GM23248 (cell line): ENCODE results near the gene TMEM14A. TPM values are rescaled to one million over a fixed set of nuclear protein-coding genes. Genes with fewer than 3 reads are reported as not detected.

Experiments used
- DNase-seq: peaks from one replicate; pipeline ENCODE4 v3.0.0-alpha.2; 2015
- H2AFZ ChIP-seq: fragments of 200-600 bp; sonication (generic); 2 replicates; pipeline ENCODE4 v1.6.1; 2016; ENCODE audit warnings: antibody characterized with exemption
- H3F3A ChIP-seq: fragments of 200-600 bp; sonication (generic); 2 replicates; pipeline ENCODE4 v1.6.1; 2016; ENCODE audit warnings: mild to moderate bottlenecking, antibody characterized with exemption, mixed run types; ENCODE audit not compliant: insufficient read depth
- H3K27ac ChIP-seq: fragments of 200-600 bp; sonication (generic); 2 replicates; pipeline ENCODE4 v1.5.1; 2016; ENCODE audit warnings: mild to moderate bottlenecking
- H3K27me3 ChIP-seq: fragments of 200-600 bp; sonication (generic); replicated peaks from 2 replicates; pipeline ENCODE4 v1.6.1; 2016; ENCODE audit warnings: mild to moderate bottlenecking; ENCODE audit not compliant: insufficient read depth
- H3K36me3 ChIP-seq: fragments of 200-600 bp; sonication (generic); 2 replicates; pipeline ENCODE4 v1.6.1; 2016; ENCODE audit warnings: low read depth, mild to moderate bottlenecking
- H3K4me1 ChIP-seq: fragments of 200-600 bp; sonication (generic); 2 replicates; pipeline ENCODE4 v1.6.1; 2016; ENCODE audit warnings: mild to moderate bottlenecking; ENCODE audit not compliant: insufficient read depth
- H3K4me2 ChIP-seq: fragments of 200-600 bp; sonication (generic); one replicate; pipeline ENCODE4 v1.6.1; 2016; ENCODE audit warnings: mild to moderate bottlenecking; ENCODE audit not compliant: unreplicated experiment
- H3K4me3 ChIP-seq: fragments of 200-600 bp; sonication (generic); 2 replicates; pipeline ENCODE4 v1.5.1; 2016; ENCODE audit warnings: mild to moderate bottlenecking
- H3K79me2 ChIP-seq: fragments of 200-600 bp; sonication (generic); 2 replicates; pipeline ENCODE4 v1.6.1; 2016; ENCODE audit warnings: mild to moderate bottlenecking; ENCODE audit not compliant: insufficient read depth
- H3K9ac ChIP-seq: fragments of 200-600 bp; sonication (generic); 2 replicates; pipeline ENCODE4 v1.6.1; 2016; ENCODE audit warnings: mild to moderate bottlenecking
- H3K9me2 ChIP-seq: fragments of 200-600 bp; sonication (generic); 2 replicates; pipeline ENCODE4 v1.6.1; 2016; ENCODE audit warnings: mixed run types, mild to moderate bottlenecking, moderate library complexity; ENCODE audit not compliant: insufficient read depth
- H3K9me3 ChIP-seq: fragments of 200-600 bp; sonication (generic); one replicate; pipeline ENCODE4 v1.6.1; 2017; ENCODE audit warnings: low read depth
- H4K20me1 ChIP-seq: fragments of 200-600 bp; sonication (generic); 2 replicates; pipeline ENCODE4 v1.6.0; 2016; ENCODE audit not compliant: insufficient read depth
- EZH2 ChIP-seq: fragments of 200-600 bp; sonication (generic); IDR thresholded peaks from 2 replicates; pipeline ENCODE4 v1.6.1; 2018; ENCODE audit warnings: antibody characterized with exemption, mild to moderate bottlenecking; ENCODE audit not compliant: insufficient read depth, poor library complexity, severe bottlenecking
- EZH2phosphoT487 ChIP-seq: fragments of 200-600 bp; sonication (generic); IDR thresholded peaks from 2 replicates; pipeline ENCODE4 v1.6.1; 2018; ENCODE audit warnings: antibody characterized with exemption, moderate library complexity, mild to moderate bottlenecking, low read depth; ENCODE audit not compliant: insufficient read depth
- WGBS, 2 experiments: methylation state at CpG; one replicate each; pipeline ENCODE4 v1.1.6; 2015 to 2017; ENCODE audit warnings: low lambda C conversion rate in 2 of 2, low coverage in 1 of 2; ENCODE audit errors: missing lambda C conversion rate in 2 of 2; 5-methylcytosine and 5-hydroxymethylcytosine counted together
- in situ Hi-C: fragments of 300-500 bp; cut with MboI; formaldehyde crosslinking; loops from 2 replicates; pipeline ENCODE4 v1.15.0; 2020
- polyA plus RNA-seq: library from polyadenylated mRNA; unstranded; fragments of >200 nt; fragmentation: Nextera tagmentation; extraction: Ambion mirVana; gene quantifications from 2 replicates; pipeline ENCODE4 v1.2.1, GENCODE V29; 2016
- total RNA-seq: library from RNA; depleted of rRNA; stranded (reverse); fragments of >200 nt; shearing (Covaris generic); gene quantifications from 2 replicates; pipeline ENCODE4 v1.2.3, GENCODE V29; 2014; rRNA removed

TMEM14A gene
- total RNA-seq, result 64.0 and 68.4 TPM in 2 replicates
- 95.1 and 96.0 TPM in 2 replicates for polyA plus RNA-seq

GRCh38 chr6:52670502-52671409, at the start of gene TMEM14A:
Gene TMEM14A, plus strand, starts transcription at chr6:52671113. Its CDS starts 5,990 bp downstream, at chr6:52677103.
- H3K9me3 ChIP-seq, result no peaks in the 10 kb centered on the region
- WGBS, 2 experiments, result 3 to 4% methylated on average over 42 of the region's 42 CpGs
- H3K36me3 ChIP-seq, result no peaks in the 10 kb centered on the region
- H3F3A ChIP-seq, result peaks cover 28% of the 10 kb centered on the region
- TF ChIP-seq EZH2 (no peak), EZH2phosphoT487 (no peak)
- peak within 1 kb of the TSS; percentile 82 for H3K4me2 ChIP-seq
- H4K20me1 ChIP-seq, result no peaks in the 10 kb centered on the region
- H3K4me3 ChIP-seq, result peak within 1 kb of the TSS; percentile 81
- peak within 1 kb of the TSS; percentile 44 for H3K27ac ChIP-seq
- no peaks in the 10 kb centered on the region for H3K9me2 ChIP-seq
- H3K9ac ChIP-seq, result peak within 1 kb of the TSS; percentile 75
- in situ Hi-C loops, result no loop called here
- H2AFZ ChIP-seq, result peak within 1 kb of the TSS; percentile 89
- H3K79me2 ChIP-seq, result peaks cover 7% of the 10 kb centered on the region
- no peaks in the 10 kb centered on the region for H3K27me3 ChIP-seq
- H3K4me1 ChIP-seq, result peaks cover 16% of the 10 kb centered on the region; the same call in 1 of the 2 replicates
- DNase-seq, result peak; percentile 96

DNA sequence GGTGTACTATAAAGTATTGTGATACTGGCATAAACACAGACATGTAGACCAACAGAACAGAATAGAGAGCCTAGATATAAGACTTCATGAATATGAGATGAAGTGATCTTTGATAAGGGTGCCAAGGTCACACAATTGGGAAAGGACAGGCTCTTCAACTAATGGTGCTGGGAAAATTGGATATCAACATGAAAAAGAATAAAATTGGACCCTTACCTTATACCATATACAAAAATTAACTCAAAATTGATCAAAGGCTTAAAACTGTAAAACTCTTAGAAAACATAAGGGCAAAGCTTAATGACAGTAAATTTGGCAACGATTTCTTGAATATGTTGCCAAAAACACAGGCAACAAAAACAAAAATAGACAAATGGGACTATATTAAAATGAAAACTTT, 49.3 kb upstream of the TMEM14A start:
- Histone ChIP-seq H3K79me2 (no peaks in the 10 kb centered on the region), H3K9me3 (no peaks in the 10 kb centered on the region), H3F3A (no peaks in the 10 kb centered on the region), H3K4me3 (no peak overlapping the region), H3K36me3 (no peaks in the 10 kb centered on the region), H3K27ac (no peak overlapping the region), H3K9ac (no peak overlapping the region), H3K4me1 (peaks cover 2% of the 10 kb centered on the region), H3K9me2 (no peaks in the 10 kb centered on the region), H3K27me3 (no peaks in the 10 kb centered on the region), H2AFZ (no peak overlapping the region), H4K20me1 (no peaks in the 10 kb centered on the region), H3K4me2 (no peak overlapping the region)
- TF ChIP-seq EZH2phosphoT487 (no peak), EZH2 (no peak)
- DNase-seq, result no peak
- in situ Hi-C loops, result no loop called here
- WGBS, 2 experiments, result 58% methylated on average over 1 of the region's 1 CpG

DNA sequence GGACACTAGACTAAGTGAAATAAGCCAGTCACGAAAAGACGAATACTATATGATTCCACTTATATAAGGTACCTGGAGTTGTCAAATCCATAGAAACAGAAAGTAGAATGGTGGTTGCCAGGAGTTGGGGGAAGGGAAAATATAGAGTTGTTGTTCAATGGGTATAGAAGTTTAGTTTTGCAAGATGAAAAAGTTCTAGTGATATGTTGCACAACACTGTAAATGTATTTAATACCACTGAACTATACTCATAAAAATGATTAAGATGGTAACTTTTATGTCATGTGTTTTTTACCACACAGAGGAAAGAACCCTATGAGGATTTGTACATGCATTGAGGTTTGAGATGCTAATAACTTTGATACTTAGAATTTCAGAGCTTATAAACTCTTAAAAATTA, 48.1 kb upstream of the TMEM14A start:
- no peaks in the 10 kb centered on the region; the same call in 1 of the 2 replicates for H3K4me1 ChIP-seq
- H3K36me3 ChIP-seq, result no peaks in the 10 kb centered on the region
- H3K27me3 ChIP-seq, result no peaks in the 10 kb centered on the region
- no peak overlapping the region for H3K9ac ChIP-seq
- H3K27ac ChIP-seq, result no peak overlapping the region
- no peak overlapping the region for H3K4me3 ChIP-seq
- no peaks in the 10 kb centered on the region for H3K9me3 ChIP-seq
- H3F3A ChIP-seq, result no peaks in the 10 kb centered on the region
- TF ChIP-seq EZH2phosphoT487 (no peak), EZH2 (no peak)
- WGBS, 2 experiments, result 91 to 94% methylated on average over 2 of the region's 2 CpGs
- no peaks in the 10 kb centered on the region for H4K20me1 ChIP-seq
- no peak overlapping the region for H3K4me2 ChIP-seq
- H3K9me2 ChIP-seq, result no peaks in the 10 kb centered on the region
- in situ Hi-C loops, result no loop called here
- no peak for DNase-seq
- no peak overlapping the region for H2AFZ ChIP-seq
- H3K79me2 ChIP-seq, result no peaks in the 10 kb centered on the region

- H3K9me3 ChIP-seq, result no peaks in the 10 kb centered on the region
- H3K27me3 ChIP-seq, result no peaks in the 10 kb centered on the region
- no peak overlapping the region for H3K4me2 ChIP-seq
- no peaks in the 10 kb centered on the region for H4K20me1 ChIP-seq
- H3K9me2 ChIP-seq, result no peaks in the 10 kb centered on the region
- no peak overlapping the region for H3K27ac ChIP-seq
- in situ Hi-C loops, result no loop called here
- 100% methylated on average over 1 of the region's 1 CpG for WGBS, 2 experiments
- no peak overlapping the region for H2AFZ ChIP-seq
- H3K4me3 ChIP-seq, result no peak overlapping the region
- no peak overlapping the region for H3K9ac ChIP-seq
- no peaks in the 10 kb centered on the region for H3K79me2 ChIP-seq
- DNase-seq, result no peak
- no peaks in the 10 kb centered on the region for H3F3A ChIP-seq
- H3K4me1 ChIP-seq, result peaks cover 9% of the 10 kb centered on the region; the same call in 1 of the 2 replicates
- no peaks in the 10 kb centered on the region for H3K36me3 ChIP-seq
- no peak for TF ChIP-seq EZH2phosphoT487
- no peak for TF ChIP-seq EZH2
Observed at GRCh38 chr6:52632011-52632410, 38.9 kb upstream of the TMEM14A start.
